Prostate gland (tissue), 2 donors: ENCODE data around the gene BOD1L1. TPM values are rescaled to one million over a fixed set of nuclear protein-coding genes. Genes with fewer than 3 reads are reported as not detected.

Source experiments
- DNase-seq: peaks from one replicate; pipeline ENCODE4 v3.0.0-alpha.2; 2019; ENCODE audit warnings: low spot score
- H3K27ac ChIP-seq, 2 donors: fragments of 200-600 bp; sonication (generic); 2 replicates each; pipeline ENCODE4 v1.5.1; 2017 to 2019
- H3K27me3 ChIP-seq: fragments of 200-600 bp; sonication (generic); replicated peaks from 2 replicates; pipeline ENCODE4 v1.5.1; 2019; ENCODE audit not compliant: insufficient read depth
- H3K36me3 ChIP-seq, 2 donors: fragments of 200-600 bp; sonication (generic); 1 replicate in 1 of 2; 2 replicates in 1 of 2; pipeline versions ENCODE4 v1.5.1 to v1.8.1; 2017 to 2019
- H3K4me1 ChIP-seq: fragments of 200-600 bp; sonication (generic); replicated peaks from 2 replicates; pipeline ENCODE4 v1.5.1; 2019
- H3K4me3 ChIP-seq, 2 donors: fragments of 200-600 bp; sonication (generic); 2 replicates each; pipeline ENCODE4 v1.5.1; 2017 to 2019
- H3K9me3 ChIP-seq: fragments of 200-600 bp; sonication (generic); 2 replicates; pipeline ENCODE4 v1.5.1; 2017
- CTCF ChIP-seq, 4 experiments: fragments of 200-600 bp in 2 of 4; fragments of 450-650 bp in 2 of 4; sonication (generic) in 2 of 4; IDR thresholded peaks; 1 replicate in 3 of 4; 2 replicates in 1 of 4; pipeline ENCODE4 v1.5.1; 2016 to 2019; ENCODE audit warnings: antibody characterized with exemption in 4 of 4, mild to moderate bottlenecking in 2 of 4, moderate library complexity in 2 of 4
- POLR2A ChIP-seq: fragments of 450-650 bp; IDR thresholded peaks from one replicate; pipeline ENCODE4 v1.6.1; 2016; ENCODE audit warnings: antibody characterized with exemption, mild to moderate bottlenecking
- POLR2AphosphoS5 ChIP-seq: sonication (generic); formaldehyde crosslinking; IDR thresholded peaks from one replicate; pipeline ENCODE4 v1.6.1; 2017; ENCODE audit warnings: antibody characterized with exemption
- WGBS: methylation state at CpG from one replicate; pipeline ENCODE4 v1.1.5; 2018; 5-methylcytosine and 5-hydroxymethylcytosine counted together
- intact Hi-C: fragments of 100-400 bp; cut with DNase I; formaldehyde crosslinking; loops from one replicate; pipeline ENCODE4 v1.14.2; 2022
- total RNA-seq, 2 donors: library from RNA; depleted of rRNA; stranded (reverse); fragments of >200 nt; gene quantifications; one replicate each; pipeline ENCODE4 v1.1.0, GENCODE V29; 2016

Gene BOD1L1
- total RNA-seq, 2 donors from 2014 or later: 27.7 to 73.6 TPM

DNA sequence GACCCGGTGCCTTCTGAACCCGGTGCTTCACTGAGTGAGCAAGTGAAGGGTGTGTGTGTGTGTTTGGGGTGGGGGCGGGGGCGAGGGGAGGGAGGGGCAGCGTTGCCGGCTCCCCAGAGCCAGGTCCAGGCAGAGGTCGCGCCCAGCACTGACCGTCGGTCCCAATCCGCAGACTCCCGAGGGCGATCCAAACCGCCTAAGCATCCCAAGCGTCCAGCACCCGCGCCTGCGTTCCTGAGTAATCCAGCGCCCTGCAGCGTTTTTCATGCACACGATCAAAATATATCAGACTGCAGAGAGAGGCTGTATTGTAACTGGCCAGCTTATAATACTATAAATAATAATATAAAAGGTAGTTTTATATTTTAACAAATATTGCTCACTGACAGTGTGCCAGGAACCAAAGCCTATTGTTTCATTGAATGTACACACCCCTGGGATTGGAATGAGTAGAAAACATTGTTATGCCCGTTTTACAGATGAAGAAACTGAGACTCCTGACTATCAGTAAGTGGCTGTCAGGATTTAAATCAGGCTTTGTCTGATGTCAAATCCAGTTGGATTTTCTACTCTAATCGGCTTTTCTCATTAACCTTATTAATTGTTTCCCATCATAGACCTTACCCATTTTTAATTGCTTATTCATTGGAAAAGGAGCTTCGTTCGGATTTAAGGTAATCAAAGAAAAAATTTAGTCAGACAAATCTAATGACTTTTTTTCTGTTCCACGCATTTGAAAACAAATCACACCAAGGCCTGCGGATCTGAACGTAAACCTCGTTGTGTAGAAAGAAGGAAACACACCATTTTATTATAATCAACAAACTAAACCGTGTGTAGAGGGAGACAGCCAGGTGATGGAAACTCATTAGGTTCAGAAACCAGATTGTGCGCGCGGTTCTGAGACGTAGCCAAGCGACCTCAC is 79.2 kb downstream of the BOD1L1 start:
- no peaks in the 10 kb centered on the region for H3K9me3 ChIP-seq
- H3K27ac ChIP-seq: no peak overlapping the region
- H3K27me3 ChIP-seq: peaks cover 20% of the 10 kb centered on the region
- TF ChIP-seq CTCF (IDR thresholded peaks at IDR 0.05) (no peak), POLR2AphosphoS5 (no peak), POLR2A (no peak)
- no peaks in the 10 kb centered on the region for H3K36me3 ChIP-seq
- intact Hi-C loops: loop anchor here (5.0 kb wide), 1 partner anchor 696 kb away; no protein-coding TSS in a partner anchor
- H3K4me1 ChIP-seq: no peaks in the 10 kb centered on the region
- no peak overlapping the region for H3K4me3 ChIP-seq
- WGBS: 12% methylated on average over 32 of the region's 35 CpGs
- DNase-seq: no peak

DNA sequence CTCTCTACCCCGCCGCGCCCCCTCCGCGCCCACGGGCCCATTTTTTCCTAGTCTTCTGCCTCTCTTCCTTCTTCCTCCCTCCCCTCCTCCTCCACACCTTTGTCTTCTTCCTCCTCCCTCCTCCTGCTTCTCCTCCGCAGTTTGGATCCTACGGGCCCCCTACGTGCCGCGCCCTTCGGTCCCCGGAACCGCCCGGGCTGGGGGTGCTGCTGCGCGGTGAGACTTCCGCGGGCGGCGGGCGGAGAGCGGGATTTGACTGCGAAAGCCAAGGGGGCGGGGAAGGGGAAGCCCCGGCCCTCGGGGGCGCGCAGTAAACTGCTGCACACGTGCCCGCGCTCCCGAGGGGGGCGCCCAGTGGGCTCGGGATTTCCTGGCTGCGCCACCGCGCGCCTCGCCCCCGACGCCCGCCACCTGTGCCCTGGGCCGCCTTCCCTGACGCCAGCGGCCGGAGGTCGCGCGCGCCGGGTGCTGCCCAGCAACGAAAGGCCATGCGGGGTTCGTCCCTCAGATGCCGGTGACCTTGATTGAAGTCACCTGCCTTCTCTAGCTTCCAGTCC is 80.0 kb downstream of the BOD1L1 start:
- Histone ChIP-seq H3K27me3 (peaks cover 27% of the 10 kb centered on the region), H3K36me3 (no peaks in the 10 kb centered on the region), H3K4me3 (peak overlapping the region; percentile 11 to 20), H3K4me1 (no peaks in the 10 kb centered on the region), H3K9me3 (no peaks in the 10 kb centered on the region), H3K27ac (no peak overlapping the region)
- DNase-seq: no peak
- intact Hi-C loops: loop anchor here (5.0 kb wide), 1 partner anchor 695 kb away; no protein-coding TSS in a partner anchor
- WGBS: 2% methylated on average over 33 of the region's 56 CpGs
- TF ChIP-seq POLR2AphosphoS5 (no peak), CTCF (IDR thresholded peaks at IDR 0.05) (no peak), POLR2A (no peak)

- H3K27me3 ChIP-seq: peaks cover 29% of the 10 kb centered on the region
- intact Hi-C loops: loop anchor here (5.0 kb wide), 1 partner anchor 695 kb away; no protein-coding TSS in a partner anchor
- no peak for DNase-seq
- H3K27ac ChIP-seq: no peak overlapping the region
- H3K4me1 ChIP-seq: no peaks in the 10 kb centered on the region
- TF ChIP-seq POLR2AphosphoS5 (no peak), POLR2A (no peak), CTCF (IDR thresholded peaks at IDR 0.05) (no peak)
- peak overlapping the region; percentile 11 to 20 for H3K4me3 ChIP-seq
- no peaks in the 10 kb centered on the region for H3K36me3 ChIP-seq
- H3K9me3 ChIP-seq: no peaks in the 10 kb centered on the region
- WGBS: 4% methylated on average over 50 of the region's 54 CpGs
Measured at GRCh38 chr4:13546941-13547484, 80.5 kb downstream of the BOD1L1 start.

GRCh38 chr4:13546142-13546940 is 81.2 kb downstream of the BOD1L1 start:
- Histone ChIP-seq H3K27ac (no peak overlapping the region), H3K27me3 (peaks cover 33% of the 10 kb centered on the region), H3K4me1 (no peaks in the 10 kb centered on the region), H3K36me3 (no peaks in the 10 kb centered on the region), H3K9me3 (no peaks in the 10 kb centered on the region), H3K4me3 (no peak overlapping the region)
- WGBS: 16% methylated on average over 18 of the region's 18 CpGs
- TF ChIP-seq POLR2AphosphoS5: no peak
- TF ChIP-seq CTCF (IDR thresholded peaks at IDR 0.05): no peak
- TF ChIP-seq POLR2A: no peak
- intact Hi-C loops: loop anchor here (5.0 kb wide), 1 partner anchor 694 kb away; no protein-coding TSS in a partner anchor
- no peak for DNase-seq
